ENCODE data around the gene POGLUT2.

POGLUT2 gene

GRCh38 chr13:102763741-102764140 is 35.0 kb downstream of the POGLUT2 start:
- no peak for DNase-seq

- no peak for DNase-seq
Measured at GRCh38 chr13:102761071-102761470, 37.7 kb downstream of the POGLUT2 start.

- DNase-seq, result no peak
Measured at GRCh38 chr13:102758842-102759241, 39.9 kb downstream of the POGLUT2 start.

GRCh38 chr13:102757006-102757405 is 41.8 kb downstream of the POGLUT2 start:
- no peak for DNase-seq

GRCh38 chr13:102751886-102752285 is 46.9 kb downstream of the POGLUT2 start:
- DNase-seq, result no peak

- no peak for DNase-seq
Measured at GRCh38 chr13:102742506-102742905, 56.3 kb downstream of the POGLUT2 start.

- no peak for DNase-seq
Measured at GRCh38 chr13:102742101-102742500, 56.7 kb downstream of the POGLUT2 start.
